ENCODE measurements around the gene TPST2. TPM values are rescaled to one million over a fixed set of nuclear protein-coding genes. Genes with fewer than 3 reads are reported as not detected.

The TPST2 gene
- total RNA-seq, 1 donor from 2014 or later, result 28.5 TPM

GRCh38 chr22:26610072-26610958 is 20.4 kb upstream of the TPST2 start:
- intact Hi-C loops (cut with micrococcal nuclease), result no loop called here
- peaks cover 3% of the 10 kb centered on the region for H3K4me1 ChIP-seq
- TF ChIP-seq, protein P1, sequence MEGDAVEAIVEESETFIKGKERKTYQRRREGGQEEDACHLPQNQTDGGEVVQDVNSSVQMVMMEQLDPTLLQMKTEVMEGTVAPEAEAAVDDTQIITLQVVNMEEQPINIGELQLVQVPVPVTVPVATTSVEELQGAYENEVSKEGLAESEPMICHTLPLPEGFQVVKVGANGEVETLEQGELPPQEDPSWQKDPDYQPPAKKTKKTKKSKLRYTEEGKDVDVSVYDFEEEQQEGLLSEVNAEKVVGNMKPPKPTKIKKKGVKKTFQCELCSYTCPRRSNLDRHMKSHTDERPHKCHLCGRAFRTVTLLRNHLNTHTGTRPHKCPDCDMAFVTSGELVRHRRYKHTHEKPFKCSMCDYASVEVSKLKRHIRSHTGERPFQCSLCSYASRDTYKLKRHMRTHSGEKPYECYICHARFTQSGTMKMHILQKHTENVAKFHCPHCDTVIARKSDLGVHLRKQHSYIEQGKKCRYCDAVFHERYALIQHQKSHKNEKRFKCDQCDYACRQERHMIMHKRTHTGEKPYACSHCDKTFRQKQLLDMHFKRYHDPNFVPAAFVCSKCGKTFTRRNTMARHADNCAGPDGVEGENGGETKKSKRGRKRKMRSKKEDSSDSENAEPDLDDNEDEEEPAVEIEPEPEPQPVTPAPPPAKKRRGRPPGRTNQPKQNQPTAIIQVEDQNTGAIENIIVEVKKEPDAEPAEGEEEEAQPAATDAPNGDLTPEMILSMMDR (IDR thresholded peaks at IDR 0.05; ENCODE audit: borderline replicate concordance), result no peak
- no peak overlapping the region for H3K4me3 ChIP-seq
- DNase-seq, result peak; percentile 24
- H3K9me3 ChIP-seq (replicated peaks), result no peaks in the 10 kb centered on the region
- no peaks in the 10 kb centered on the region for H3K36me3 ChIP-seq
- peaks cover 30% of the 10 kb centered on the region for H3K27me3 ChIP-seq (ENCODE audit: low read depth)
- no peak overlapping the region for H3K27ac ChIP-seq (replicated peaks)

- intact Hi-C loops (cut with micrococcal nuclease), result no loop called here
- TF ChIP-seq, protein P1 (IDR thresholded peaks at IDR 0.05; ENCODE audit: borderline replicate concordance), result no peak
- H3K4me3 ChIP-seq, result no peak overlapping the region
Measured at GRCh38 chr22:26609287-26609686, 19.4 kb upstream of the TPST2 start.

GRCh38 chr22:26608129-26608528 is 18.2 kb upstream of the TPST2 start:
- TF ChIP-seq, protein P1 (IDR thresholded peaks at IDR 0.05; ENCODE audit: borderline replicate concordance), result no peak
- H3K27me3 ChIP-seq (ENCODE audit: low read depth), result peaks cover 12% of the 10 kb centered on the region
- intact Hi-C loops (cut with micrococcal nuclease), result no loop called here
- no peaks in the 10 kb centered on the region for H3K4me1 ChIP-seq
- H3K4me3 ChIP-seq, result no peak overlapping the region
- no peaks in the 10 kb centered on the region for H3K36me3 ChIP-seq
- DNase-seq, result no peak
- no peak overlapping the region for H3K27ac ChIP-seq (replicated peaks)
- no peaks in the 10 kb centered on the region for H3K9me3 ChIP-seq (replicated peaks)

More at GRCh38 chr22:26609287-26609686, 19.4 kb upstream of the TPST2 start:
- H3K4me1 ChIP-seq, result peaks cover 3% of the 10 kb centered on the region
- H3K27me3 ChIP-seq (ENCODE audit: low read depth), result peaks cover 21% of the 10 kb centered on the region
- H3K36me3 ChIP-seq, result no peaks in the 10 kb centered on the region
- no peaks in the 10 kb centered on the region for H3K9me3 ChIP-seq (replicated peaks)
- no peak overlapping the region for H3K27ac ChIP-seq (replicated peaks)
- no peak for DNase-seq

GRCh38 chr22:26606611-26607010 is 16.7 kb upstream of the TPST2 start:
- Histone ChIP-seq H3K27ac (replicated peaks) (no peak overlapping the region), H3K9me3 (replicated peaks) (no peaks in the 10 kb centered on the region), H3K27me3 (ENCODE audit: low read depth) (no peaks in the 10 kb centered on the region), H3K4me1 (no peaks in the 10 kb centered on the region), H3K36me3 (no peaks in the 10 kb centered on the region), H3K4me3 (no peak overlapping the region)
- intact Hi-C loops (cut with micrococcal nuclease), result no loop called here
- TF ChIP-seq, protein P1 (IDR thresholded peaks at IDR 0.05; ENCODE audit: borderline replicate concordance), result no peak
- no peak for DNase-seq

- Histone ChIP-seq H3K4me3 (no peak overlapping the region), H3K4me1 (no peaks in the 10 kb centered on the region), H3K36me3 (no peaks in the 10 kb centered on the region), H3K27ac (replicated peaks) (no peak overlapping the region), H3K27me3 (ENCODE audit: low read depth) (no peaks in the 10 kb centered on the region), H3K9me3 (replicated peaks) (no peaks in the 10 kb centered on the region)
- intact Hi-C loops (cut with micrococcal nuclease), result no loop called here
- TF ChIP-seq, protein P1 (IDR thresholded peaks at IDR 0.05; ENCODE audit: borderline replicate concordance), result no peak
- no peak for DNase-seq
Measured at GRCh38 chr22:26604368-26604767, 14.4 kb upstream of the TPST2 start.

Data from left ventricle myocardium inferior (tissue), 1 donor.